AG09309 (cell line): ENCODE measurements around the gene TBPL2.

Source experiments
- DNase-seq: peaks from one replicate; pipeline ENCODE4 v3.0.0-alpha.2; 2010; ENCODE audit warnings: low read depth
- H3K4me3 ChIP-seq: 2 replicates; pipeline ENCODE4 v1.5.1; 2011; ENCODE audit warnings: mild to moderate bottlenecking, low read depth, low read length, moderate library complexity; ENCODE audit not compliant: control insufficient read depth
- TF ChIP-seq, protein P1 (sequence below): IDR thresholded peaks from 2 replicates; pipeline ENCODE4 v1.5.1; 2011; ENCODE audit warnings: mild to moderate bottlenecking, low read depth, low read length, inconsistent platforms; ENCODE audit not compliant: insufficient read depth, control insufficient read depth; ENCODE audit errors: missing control alignments

Gene TBPL2

DNA sequence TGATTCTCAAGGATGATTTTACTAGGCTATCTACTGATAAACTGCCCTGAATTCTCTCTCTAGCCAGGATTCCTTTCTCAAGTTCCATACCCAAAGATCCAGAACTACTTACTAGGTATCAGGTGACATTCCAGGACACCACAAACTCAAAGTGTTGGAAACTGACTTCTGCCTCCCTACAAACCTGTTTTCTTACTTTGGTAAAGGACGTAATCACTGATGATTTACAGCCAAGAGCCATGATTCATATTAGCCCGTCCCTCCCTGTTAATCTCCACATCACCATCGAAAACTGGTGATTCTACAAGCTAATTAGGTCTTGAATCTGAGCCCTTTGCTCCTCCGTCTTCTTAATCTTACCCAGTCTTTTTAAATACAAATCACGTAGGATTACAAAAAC is 27.7 kb downstream of the TBPL2 start:
- H3K4me3 ChIP-seq, result no peak overlapping the region
- no peak for DNase-seq
- TF ChIP-seq, protein P1, sequence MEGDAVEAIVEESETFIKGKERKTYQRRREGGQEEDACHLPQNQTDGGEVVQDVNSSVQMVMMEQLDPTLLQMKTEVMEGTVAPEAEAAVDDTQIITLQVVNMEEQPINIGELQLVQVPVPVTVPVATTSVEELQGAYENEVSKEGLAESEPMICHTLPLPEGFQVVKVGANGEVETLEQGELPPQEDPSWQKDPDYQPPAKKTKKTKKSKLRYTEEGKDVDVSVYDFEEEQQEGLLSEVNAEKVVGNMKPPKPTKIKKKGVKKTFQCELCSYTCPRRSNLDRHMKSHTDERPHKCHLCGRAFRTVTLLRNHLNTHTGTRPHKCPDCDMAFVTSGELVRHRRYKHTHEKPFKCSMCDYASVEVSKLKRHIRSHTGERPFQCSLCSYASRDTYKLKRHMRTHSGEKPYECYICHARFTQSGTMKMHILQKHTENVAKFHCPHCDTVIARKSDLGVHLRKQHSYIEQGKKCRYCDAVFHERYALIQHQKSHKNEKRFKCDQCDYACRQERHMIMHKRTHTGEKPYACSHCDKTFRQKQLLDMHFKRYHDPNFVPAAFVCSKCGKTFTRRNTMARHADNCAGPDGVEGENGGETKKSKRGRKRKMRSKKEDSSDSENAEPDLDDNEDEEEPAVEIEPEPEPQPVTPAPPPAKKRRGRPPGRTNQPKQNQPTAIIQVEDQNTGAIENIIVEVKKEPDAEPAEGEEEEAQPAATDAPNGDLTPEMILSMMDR, result no peak

DNA sequence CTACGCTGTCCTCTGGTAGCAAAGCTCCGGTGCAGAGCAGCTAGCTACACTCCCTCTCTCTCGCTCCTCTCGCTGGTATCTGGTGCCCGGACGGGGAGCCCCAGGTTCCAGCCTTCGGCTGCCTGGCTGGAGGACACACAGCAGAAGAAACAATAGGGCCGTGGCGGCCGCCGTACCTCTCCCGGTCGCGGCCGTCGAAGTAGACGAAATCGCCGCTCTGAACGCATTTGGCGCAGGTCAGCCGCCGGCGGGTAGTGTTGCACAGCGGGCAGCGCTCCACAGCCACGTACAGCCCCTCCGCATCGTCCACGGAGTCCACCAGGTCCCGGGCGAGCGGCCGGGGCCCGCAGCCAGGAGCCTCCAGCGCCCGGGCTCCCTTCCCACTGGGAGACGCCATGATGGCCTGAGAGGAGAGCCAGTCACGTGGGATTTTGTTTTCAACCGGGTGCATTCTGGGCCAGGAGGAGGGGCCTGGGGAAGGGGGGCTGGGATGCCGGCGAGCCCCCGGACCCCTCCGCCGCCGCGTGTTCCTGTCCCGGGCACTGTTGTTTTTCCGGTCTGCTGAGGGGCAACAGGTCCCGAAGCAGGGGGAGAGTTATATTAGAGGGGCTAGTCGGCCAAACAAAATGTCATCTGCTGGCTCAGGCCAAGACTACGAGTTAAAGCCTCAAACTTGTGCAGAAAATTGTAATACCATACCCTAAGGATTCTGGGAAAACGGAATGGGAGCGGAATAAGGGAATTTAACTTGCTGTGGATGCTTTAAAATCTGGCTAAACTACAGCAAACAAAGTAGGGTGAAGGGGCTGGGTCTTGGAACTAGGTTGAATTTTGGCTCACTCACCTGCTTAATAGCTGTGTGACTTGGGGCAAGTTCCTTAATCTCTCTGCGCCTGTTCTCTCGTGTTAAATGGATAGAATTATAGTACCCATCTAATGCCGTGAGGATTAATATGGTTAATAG is 28.7 kb downstream of the TBPL2 start, which contains the start of gene ATG14:
Gene ATG14 (minus strand): TSS at position 405 of the 964 bp plus-strand sequence. CDS start 8 bp downstream, at position 397.
- DNase-seq, result peak; percentile 27
- TF ChIP-seq, protein P1, result no peak

DNA sequence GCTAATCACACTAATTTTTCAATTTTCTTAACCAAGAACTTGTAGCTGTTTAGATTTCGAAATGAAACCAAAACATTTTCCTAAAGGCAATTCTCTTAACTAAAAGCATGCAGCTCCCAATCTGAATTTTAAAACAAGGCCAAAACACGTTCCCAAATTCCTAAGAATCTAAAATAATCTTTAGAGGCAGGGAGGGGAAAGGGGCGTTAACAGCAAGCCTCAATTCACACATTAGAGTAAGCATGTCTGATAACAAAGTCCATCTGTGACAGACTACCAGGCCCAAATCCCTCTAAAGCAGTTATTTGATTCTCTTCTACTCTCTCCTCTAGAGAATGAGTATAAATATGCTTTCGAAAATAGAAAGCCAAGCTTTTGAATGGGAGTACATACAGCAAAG is 29.5 kb downstream of the TBPL2 start:
- peak overlapping the region; percentile 85 for H3K4me3 ChIP-seq
- TF ChIP-seq, protein P1, result no peak
- DNase-seq, result no peak

More for the DNA sequence above, 28.7 kb downstream of the TBPL2 start, which contains the start of gene ATG14:
- H3K4me3 ChIP-seq, result peak within 1 kb of the TSS; percentile 85

DNA sequence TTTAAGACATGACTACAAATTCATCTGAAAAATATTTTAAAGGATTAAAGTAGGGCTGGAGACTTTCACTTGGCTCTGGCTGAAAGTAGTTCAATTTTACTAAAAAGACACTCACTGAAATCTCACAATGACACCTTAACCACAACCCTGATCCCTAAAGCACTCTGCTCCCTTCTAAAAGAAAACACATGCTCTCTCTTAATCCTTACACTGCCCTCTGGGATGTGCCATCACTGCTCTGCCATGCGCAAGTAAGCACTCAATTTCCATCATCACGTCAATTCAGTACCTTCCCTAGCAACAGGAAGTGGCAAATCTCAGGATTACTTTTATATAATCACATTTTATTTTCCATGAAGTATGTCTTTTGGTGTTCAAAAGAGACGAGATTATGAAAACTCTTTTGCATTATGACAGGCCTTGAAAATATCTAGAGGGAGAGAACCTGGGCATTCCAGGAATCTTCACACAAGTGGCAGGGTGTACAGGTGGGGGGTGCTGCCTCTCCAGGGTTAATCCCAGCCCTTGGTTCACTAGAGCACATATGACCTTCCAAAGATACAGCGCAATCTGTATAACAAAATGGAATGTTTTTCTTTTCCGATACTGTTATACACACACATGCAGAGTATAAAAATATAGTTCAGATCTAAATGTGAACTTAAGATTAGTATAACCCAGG is 36.1 kb downstream of the TBPL2 start:
- no peak overlapping the region for H3K4me3 ChIP-seq
- DNase-seq, result no peak

DNA sequence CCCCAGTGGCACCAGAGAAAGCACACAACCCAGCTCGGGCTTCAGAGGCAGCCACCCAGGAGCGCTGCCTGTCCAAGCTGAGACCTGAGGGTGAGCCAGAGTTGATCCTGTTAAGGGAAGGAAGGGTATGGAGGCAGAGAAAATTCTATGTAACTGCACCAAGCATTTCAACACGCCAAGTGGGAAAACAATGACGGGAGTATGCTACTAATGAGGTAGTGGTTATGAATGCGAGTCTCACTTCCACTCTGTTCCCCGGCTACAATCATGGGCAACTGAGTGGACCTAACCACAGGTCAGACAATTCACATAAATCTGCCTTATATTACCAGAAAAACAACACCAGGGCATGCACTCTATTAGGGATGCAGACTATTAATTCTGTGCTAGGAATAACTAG is 38.7 kb downstream of the TBPL2 start:
- TF ChIP-seq, protein P1, result no peak
- no peak for DNase-seq
- H3K4me3 ChIP-seq, result no peak overlapping the region

More for the DNA sequence above, 36.1 kb downstream of the TBPL2 start:
- TF ChIP-seq, protein P1, result no peak

DNA sequence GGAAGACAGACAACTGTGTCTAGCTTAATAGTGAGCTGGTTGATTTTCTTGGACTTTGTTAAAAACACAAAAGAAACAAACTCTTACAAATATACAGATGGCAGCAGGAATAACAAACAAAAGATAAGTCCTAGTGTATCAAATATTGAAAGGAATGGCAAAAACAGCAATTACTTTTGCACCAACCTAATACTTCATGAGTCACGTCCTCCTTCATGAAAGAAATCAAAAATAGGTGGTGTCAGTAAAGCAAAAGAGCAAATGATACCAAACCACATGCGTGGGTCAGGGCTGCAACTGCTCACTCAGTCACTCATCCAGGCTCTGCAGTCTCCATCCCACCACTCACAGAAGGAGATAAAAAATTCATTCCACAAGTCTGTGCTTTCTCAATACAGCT is 40.6 kb downstream of the TBPL2 start:
- TF ChIP-seq, protein P1, result no peak
- DNase-seq, result no peak
- no peak overlapping the region for H3K4me3 ChIP-seq
